Neuron (in vitro differentiated cells): ENCODE results near the gene VPS25.

Source experiments
- H2AFZ ChIP-seq: one replicate; pipeline ENCODE4 v1.6.1; 2013; ENCODE audit warnings: low read depth, mild to moderate bottlenecking, inconsistent platforms, low read length, moderate library complexity
- H3K27me3 ChIP-seq: one replicate; pipeline ENCODE4 v1.6.1; 2013; ENCODE audit warnings: low read length; ENCODE audit not compliant: insufficient read depth
- H3K36me3 ChIP-seq: one replicate; pipeline ENCODE4 v1.6.1; 2013; ENCODE audit warnings: low read length; ENCODE audit not compliant: insufficient read depth
- H3K4me1 ChIP-seq: one replicate; pipeline ENCODE4 v1.6.1; 2013; ENCODE audit warnings: low read length; ENCODE audit not compliant: insufficient read depth
- H3K4me3 ChIP-seq: 2 replicates; pipeline ENCODE4 v1.5.1; 2013; ENCODE audit warnings: mild to moderate bottlenecking, low read length, moderate library complexity
- H3K9me3 ChIP-seq: one replicate; pipeline ENCODE4 v1.6.1; 2013; ENCODE audit warnings: low read length

VPS25 gene

GRCh38 chr17:42792545-42792944, 19.3 kb downstream of the VPS25 start:
- Histone ChIP-seq H3K9me3 (no peaks in the 10 kb centered on the region), H3K27me3 (no peaks in the 10 kb centered on the region), H2AFZ (no peak overlapping the region), H3K36me3 (peaks cover 7% of the 10 kb centered on the region), H3K4me3 (no peak overlapping the region), H3K4me1 (peaks cover 2% of the 10 kb centered on the region)

- peaks cover 7% of the 10 kb centered on the region for H3K36me3 ChIP-seq
- no peak overlapping the region for H2AFZ ChIP-seq
- H3K9me3 ChIP-seq = no peaks in the 10 kb centered on the region
- no peaks in the 10 kb centered on the region for H3K27me3 ChIP-seq
- no peak overlapping the region for H3K4me3 ChIP-seq
- H3K4me1 ChIP-seq = peaks cover 7% of the 10 kb centered on the region
Measured at GRCh38 chr17:42795061-42795460, 21.8 kb downstream of the VPS25 start.

- H3K27me3 ChIP-seq = no peaks in the 10 kb centered on the region
- H3K36me3 ChIP-seq = peaks cover 7% of the 10 kb centered on the region
- no peak overlapping the region for H3K4me3 ChIP-seq
- H2AFZ ChIP-seq = no peak overlapping the region
- H3K9me3 ChIP-seq = no peaks in the 10 kb centered on the region
- peaks cover 7% of the 10 kb centered on the region for H3K4me1 ChIP-seq
Measured at GRCh38 chr17:42795465-42795864, 22.2 kb downstream of the VPS25 start.

- Histone ChIP-seq H2AFZ (no peak overlapping the region), H3K4me1 (peaks cover 7% of the 10 kb centered on the region), H3K9me3 (no peaks in the 10 kb centered on the region), H3K4me3 (no peak overlapping the region), H3K27me3 (no peaks in the 10 kb centered on the region), H3K36me3 (peaks cover 7% of the 10 kb centered on the region)
Measured at GRCh38 chr17:42796066-42796758, 23.0 kb downstream of the VPS25 start.

- Histone ChIP-seq H3K4me3 (peak overlapping the region; percentile 65), H3K4me1 (peaks cover 7% of the 10 kb centered on the region), H3K27me3 (no peaks in the 10 kb centered on the region), H3K9me3 (no peaks in the 10 kb centered on the region), H3K36me3 (peaks cover 7% of the 10 kb centered on the region), H2AFZ (no peak overlapping the region)
Measured at GRCh38 chr17:42797067-42798007, 24.1 kb downstream of the VPS25 start.

- Histone ChIP-seq H2AFZ (peak overlapping the region; percentile 61), H3K4me1 (peaks cover 11% of the 10 kb centered on the region), H3K9me3 (no peaks in the 10 kb centered on the region), H3K36me3 (peaks cover 7% of the 10 kb centered on the region), H3K27me3 (no peaks in the 10 kb centered on the region), H3K4me3 (peak overlapping the region; percentile 65)
Measured at GRCh38 chr17:42798011-42798382, 24.7 kb downstream of the VPS25 start.

- peaks cover 7% of the 10 kb centered on the region for H3K36me3 ChIP-seq
- peak within 1 kb of the TSS; percentile 61 for H2AFZ ChIP-seq
- H3K9me3 ChIP-seq = no peaks in the 10 kb centered on the region
- H3K4me3 ChIP-seq = peak within 1 kb of the TSS; percentile 65
- H3K4me1 ChIP-seq = peaks cover 18% of the 10 kb centered on the region
- no peaks in the 10 kb centered on the region for H3K27me3 ChIP-seq
Measured at GRCh38 chr17:42798383-42799380, 25.4 kb downstream of the VPS25 start, which contains the start of the genes CNTD1 and COA3. TSS of gene CNTD1 (plus strand) at chr17:42798861. CDS start at chr17:42799068, 207 bp downstream. TSS of gene COA3 (minus strand) at chr17:42798704. CDS start at chr17:42798681, 23 bp downstream.

- no peak overlapping the region for H3K4me3 ChIP-seq
- peaks cover 13% of the 10 kb centered on the region for H3K4me1 ChIP-seq
- H2AFZ ChIP-seq = no peak overlapping the region
- no peaks in the 10 kb centered on the region for H3K9me3 ChIP-seq
- no peaks in the 10 kb centered on the region for H3K27me3 ChIP-seq
- H3K36me3 ChIP-seq = no peaks in the 10 kb centered on the region
Measured at GRCh38 chr17:42803074-42803883, 30.0 kb downstream of the VPS25 start.

- peaks cover 4% of the 10 kb centered on the region for H3K36me3 ChIP-seq
- H3K4me3 ChIP-seq = no peak overlapping the region
- no peaks in the 10 kb centered on the region for H3K9me3 ChIP-seq
- peaks cover 13% of the 10 kb centered on the region for H3K4me1 ChIP-seq
- H2AFZ ChIP-seq = no peak overlapping the region
- H3K27me3 ChIP-seq = no peaks in the 10 kb centered on the region
Measured at GRCh38 chr17:42804918-42805367, 31.7 kb downstream of the VPS25 start.

- H3K9me3 ChIP-seq = no peaks in the 10 kb centered on the region
- no peak overlapping the region for H3K4me3 ChIP-seq
- H3K4me1 ChIP-seq = peaks cover 13% of the 10 kb centered on the region
- no peaks in the 10 kb centered on the region for H3K27me3 ChIP-seq
- no peak overlapping the region for H2AFZ ChIP-seq
- peaks cover 14% of the 10 kb centered on the region for H3K36me3 ChIP-seq
Measured at GRCh38 chr17:42806249-42806648, 33.0 kb downstream of the VPS25 start.

- Histone ChIP-seq H3K4me3 (no peak overlapping the region), H3K27me3 (no peaks in the 10 kb centered on the region), H3K4me1 (no peaks in the 10 kb centered on the region), H2AFZ (no peak overlapping the region), H3K9me3 (no peaks in the 10 kb centered on the region), H3K36me3 (peaks cover 28% of the 10 kb centered on the region)
Measured at GRCh38 chr17:42809250-42809649, 36.0 kb downstream of the VPS25 start.
